ENCODE measurements around the gene ABCB10. TPM values are rescaled to one million over a fixed set of nuclear protein-coding genes. Genes with fewer than 3 reads are reported as not detected.

ABCB10 gene
- polyA plus RNA-seq, 1 experiment, result 12.7 TPM

GRCh38 chr1:229508823-229509337 lies 49.6 kb downstream of the ABCB10 start:
- DNase-seq (ENCODE audit: low read depth), result no peak
- Histone ChIP-seq H3K36me3 (ENCODE audit: control insufficient read depth, insufficient read depth, low read length) (no peaks in the 10 kb centered on the region), H3K4me3 (ENCODE audit: low read depth, low read length) (peak overlapping the region; percentile 83), H3K27me3 (ENCODE audit: control insufficient read depth, insufficient read depth, low read length) (no peaks in the 10 kb centered on the region)
- CTCF ChIA-PET, result interaction anchor here (0.6 to 1.4 kb wide), 4 partner anchors 9 to 50 kb away, joined by 3 to 4 read pairs (median 3); partner anchors contain the start of gene ABCB10
- POLR2A ChIA-PET, result no interaction called here
- TF ChIP-seq, protein P1, sequence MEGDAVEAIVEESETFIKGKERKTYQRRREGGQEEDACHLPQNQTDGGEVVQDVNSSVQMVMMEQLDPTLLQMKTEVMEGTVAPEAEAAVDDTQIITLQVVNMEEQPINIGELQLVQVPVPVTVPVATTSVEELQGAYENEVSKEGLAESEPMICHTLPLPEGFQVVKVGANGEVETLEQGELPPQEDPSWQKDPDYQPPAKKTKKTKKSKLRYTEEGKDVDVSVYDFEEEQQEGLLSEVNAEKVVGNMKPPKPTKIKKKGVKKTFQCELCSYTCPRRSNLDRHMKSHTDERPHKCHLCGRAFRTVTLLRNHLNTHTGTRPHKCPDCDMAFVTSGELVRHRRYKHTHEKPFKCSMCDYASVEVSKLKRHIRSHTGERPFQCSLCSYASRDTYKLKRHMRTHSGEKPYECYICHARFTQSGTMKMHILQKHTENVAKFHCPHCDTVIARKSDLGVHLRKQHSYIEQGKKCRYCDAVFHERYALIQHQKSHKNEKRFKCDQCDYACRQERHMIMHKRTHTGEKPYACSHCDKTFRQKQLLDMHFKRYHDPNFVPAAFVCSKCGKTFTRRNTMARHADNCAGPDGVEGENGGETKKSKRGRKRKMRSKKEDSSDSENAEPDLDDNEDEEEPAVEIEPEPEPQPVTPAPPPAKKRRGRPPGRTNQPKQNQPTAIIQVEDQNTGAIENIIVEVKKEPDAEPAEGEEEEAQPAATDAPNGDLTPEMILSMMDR (IDR thresholded peaks at IDR 0.05; ENCODE audit: insufficient read depth, low read depth, low read length), result no peak

GRCh38 chr1:229507951-229508822 lies 50.3 kb downstream of the ABCB10 start, which contains the start of gene NUP133:
NUP133 (minus strand) TSS chr1:229508341; CDS start chr1:229508249, 92 bp downstream.
- CTCF ChIA-PET, result interaction anchor here (0.6 to 1.4 kb wide), 4 partner anchors 10 to 51 kb away, joined by 3 to 4 read pairs (median 3); partner anchors contain the start of gene ABCB10
- DNase-seq (ENCODE audit: low read depth), result peak; percentile 83
- POLR2A ChIA-PET, result no interaction called here
- H3K27me3 ChIP-seq (ENCODE audit: control insufficient read depth, insufficient read depth, low read length), result no peaks in the 10 kb centered on the region
- TF ChIP-seq, protein P1 (IDR thresholded peaks at IDR 0.05; ENCODE audit: insufficient read depth, low read depth, low read length), result no peak
- H3K4me3 ChIP-seq (ENCODE audit: low read depth, low read length), result peak within 1 kb of the TSS; percentile 83
- H3K36me3 ChIP-seq (ENCODE audit: control insufficient read depth, insufficient read depth, low read length), result no peaks in the 10 kb centered on the region

DNA sequence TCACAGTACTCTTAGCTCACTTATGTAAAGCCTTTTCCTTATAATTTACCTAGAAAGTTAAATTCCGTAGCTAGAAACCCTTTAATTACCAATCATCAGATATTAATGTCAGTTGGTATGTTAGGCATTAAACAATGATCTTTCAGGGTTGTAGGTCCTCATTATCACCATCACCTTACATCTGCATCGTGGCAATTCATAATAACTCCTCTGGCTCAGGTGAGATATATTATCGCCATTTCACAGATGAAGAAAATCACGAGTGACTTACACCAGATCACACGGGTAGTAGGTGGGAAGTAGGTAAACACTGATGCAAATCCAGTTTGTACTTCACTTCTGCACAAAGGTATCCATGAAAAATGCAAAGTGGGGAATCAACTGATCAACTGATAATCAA lies 51.0 kb downstream of the ABCB10 start:
- CTCF ChIA-PET, result no interaction called here
- no peak for DNase-seq (ENCODE audit: low read depth)
- POLR2A ChIA-PET, result no interaction called here
- Histone ChIP-seq H3K4me3 (ENCODE audit: low read depth, low read length) (peak overlapping the region; percentile 83), H3K27me3 (ENCODE audit: control insufficient read depth, insufficient read depth, low read length) (no peaks in the 10 kb centered on the region), H3K36me3 (ENCODE audit: control insufficient read depth, insufficient read depth, low read length) (no peaks in the 10 kb centered on the region)
- TF ChIP-seq, protein P1 (IDR thresholded peaks at IDR 0.05; ENCODE audit: insufficient read depth, low read depth, low read length), result no peak

DNA sequence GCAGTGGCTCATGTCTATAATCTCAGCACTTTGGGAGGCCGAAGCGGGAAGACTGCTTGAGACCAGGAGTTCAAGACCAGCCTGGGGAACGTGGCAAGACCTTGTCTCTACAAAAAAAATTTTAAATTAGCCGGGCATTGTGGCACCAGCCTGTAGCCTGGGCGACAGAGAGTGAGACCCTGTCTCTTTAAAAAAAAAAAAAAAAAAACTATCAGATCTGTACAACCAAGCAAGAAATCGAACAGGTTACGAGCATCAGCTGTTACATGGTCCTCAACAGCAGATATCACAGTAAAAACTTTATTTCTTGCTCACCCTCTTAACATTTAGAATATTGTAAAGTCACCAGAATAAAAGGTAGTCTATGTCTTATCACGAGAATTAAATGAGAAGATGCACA lies 51.9 kb downstream of the ABCB10 start:
- Histone ChIP-seq H3K4me3 (ENCODE audit: low read depth, low read length) (no peak overlapping the region), H3K36me3 (ENCODE audit: control insufficient read depth, insufficient read depth, low read length) (no peaks in the 10 kb centered on the region), H3K27me3 (ENCODE audit: control insufficient read depth, insufficient read depth, low read length) (no peaks in the 10 kb centered on the region)
- CTCF ChIA-PET, result interaction anchor here (0.5 kb wide), 1 partner anchor 1266 kb away, joined by 3 read pairs; no protein-coding TSS in a partner anchor
- no peak for DNase-seq (ENCODE audit: low read depth)
- TF ChIP-seq, protein P1 (IDR thresholded peaks at IDR 0.05; ENCODE audit: insufficient read depth, low read depth, low read length), result no peak
- POLR2A ChIA-PET, result no interaction called here

DNA sequence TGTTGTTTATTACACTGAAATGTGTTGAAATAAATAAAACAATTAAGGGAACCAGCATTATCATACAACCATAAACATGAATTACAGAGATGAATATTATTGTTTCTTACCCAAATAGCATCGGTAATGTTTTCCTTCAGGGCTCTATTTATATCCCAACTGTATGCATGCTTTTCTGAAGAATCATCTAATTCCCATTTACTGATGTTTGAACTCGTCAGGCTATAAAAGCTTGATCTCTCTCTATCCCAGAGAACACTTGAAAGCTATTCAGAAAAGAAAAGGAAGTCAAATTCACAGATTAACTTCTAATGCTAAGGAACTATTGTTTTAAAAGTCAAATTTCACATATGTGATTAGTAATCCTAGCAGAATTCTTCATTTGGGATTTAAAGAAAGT lies 62.7 kb downstream of the ABCB10 start:
- peaks cover 10% of the 10 kb centered on the region for H3K36me3 ChIP-seq (ENCODE audit: control insufficient read depth, insufficient read depth, low read length)
- ChIA-PET CTCF (interaction anchor here (1.8 to 6.5 kb wide), 2 partner anchors 9 to 12 kb away, joined by 3 to 41 read pairs; no protein-coding TSS in a partner anchor), POLR2A (no interaction called here)

More for the DNA sequence above, 62.7 kb downstream of the ABCB10 start:
- DNase-seq (ENCODE audit: low read depth), result no peak
- Histone ChIP-seq H3K27me3 (ENCODE audit: control insufficient read depth, insufficient read depth, low read length) (no peaks in the 10 kb centered on the region), H3K4me3 (ENCODE audit: low read depth, low read length) (no peak overlapping the region)
- TF ChIP-seq, protein P1 (IDR thresholded peaks at IDR 0.05; ENCODE audit: insufficient read depth, low read depth, low read length), result no peak
